Mesothelial cell of epicardium (in vitro differentiated cells): ENCODE data around the gene KCNJ13. TPM values are rescaled to one million over a fixed set of nuclear protein-coding genes. Genes with fewer than 3 reads are reported as not detected.
A peak's percentile ranks its signal among the peaks of the same experiment; 100 is the strongest.

Experiments
- DNase-seq, 2 experiments: peaks; one replicate each; pipeline ENCODE4 v3.0.0; 2021; ENCODE audit warnings: low spot score in 2 of 2; ENCODE audit not compliant: unreplicated experiment in 2 of 2
- H3K27ac Mint-ChIP-seq: 2 replicates; pipeline ENCODE4 v1.8.0; 2021; ENCODE audit warnings: mixed read lengths
- H3K27me3 Mint-ChIP-seq: 2 replicates; pipeline ENCODE4 v1.8.0; 2021; ENCODE audit warnings: low read depth, mixed read lengths
- H3K36me3 Mint-ChIP-seq: 2 replicates; pipeline ENCODE4 v1.8.0; 2021; ENCODE audit warnings: mixed read lengths
- H3K4me1 Mint-ChIP-seq: 2 replicates; pipeline ENCODE4 v1.8.0; 2021; ENCODE audit warnings: mixed read lengths
- H3K4me3 Mint-ChIP-seq: 2 replicates; pipeline ENCODE4 v1.8.0; 2021; ENCODE audit warnings: mild to moderate bottlenecking, moderate library complexity, mixed read lengths
- H3K9me3 Mint-ChIP-seq: 2 replicates; pipeline ENCODE4 v1.8.0; 2021; ENCODE audit warnings: mixed read lengths
- total RNA-seq: library from RNA; stranded (reverse); gene quantifications from 3 replicates; pipeline ENCODE4 v1.2.1, GENCODE V29; 2021
- TF ChIP-seq, protein P1 (sequence below): fragments of 200-600 bp; sonication (generic); IDR thresholded peaks from one replicate; pipeline ENCODE4 v1.5.0; 2021; ENCODE audit warnings: antibody characterized with exemption; ENCODE audit not compliant: unreplicated experiment

Gene KCNJ13
- total RNA-seq, 1 donor from 2014 or later = 0.60 TPM

DNA sequence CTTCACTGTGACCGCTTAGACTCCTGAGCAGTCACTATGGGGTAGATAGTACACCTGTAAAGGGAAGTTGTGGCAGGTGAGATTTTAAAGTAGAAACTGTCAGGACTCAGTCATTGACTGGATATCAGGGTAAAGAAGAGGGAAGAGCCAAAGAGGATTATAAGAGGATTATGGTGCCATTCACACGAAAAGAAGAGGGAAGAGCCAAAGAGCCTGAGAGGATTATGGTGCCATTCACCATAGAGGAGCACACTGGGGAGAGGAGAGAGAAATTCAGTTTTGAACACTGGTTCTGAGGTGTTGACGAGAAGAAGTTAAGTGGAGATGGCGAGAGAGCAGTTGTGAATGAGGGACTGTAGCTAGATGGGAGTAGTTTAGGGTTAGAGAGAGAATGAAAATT lies 16.9 kb upstream of the KCNJ13 start:
- H3K4me1 Mint-ChIP-seq = peaks cover 16% of the 10 kb centered on the region
- H3K27ac Mint-ChIP-seq = no peak overlapping the region
- H3K9me3 Mint-ChIP-seq = no peaks in the 10 kb centered on the region
- DNase-seq = no peak
- TF ChIP-seq, protein P1, sequence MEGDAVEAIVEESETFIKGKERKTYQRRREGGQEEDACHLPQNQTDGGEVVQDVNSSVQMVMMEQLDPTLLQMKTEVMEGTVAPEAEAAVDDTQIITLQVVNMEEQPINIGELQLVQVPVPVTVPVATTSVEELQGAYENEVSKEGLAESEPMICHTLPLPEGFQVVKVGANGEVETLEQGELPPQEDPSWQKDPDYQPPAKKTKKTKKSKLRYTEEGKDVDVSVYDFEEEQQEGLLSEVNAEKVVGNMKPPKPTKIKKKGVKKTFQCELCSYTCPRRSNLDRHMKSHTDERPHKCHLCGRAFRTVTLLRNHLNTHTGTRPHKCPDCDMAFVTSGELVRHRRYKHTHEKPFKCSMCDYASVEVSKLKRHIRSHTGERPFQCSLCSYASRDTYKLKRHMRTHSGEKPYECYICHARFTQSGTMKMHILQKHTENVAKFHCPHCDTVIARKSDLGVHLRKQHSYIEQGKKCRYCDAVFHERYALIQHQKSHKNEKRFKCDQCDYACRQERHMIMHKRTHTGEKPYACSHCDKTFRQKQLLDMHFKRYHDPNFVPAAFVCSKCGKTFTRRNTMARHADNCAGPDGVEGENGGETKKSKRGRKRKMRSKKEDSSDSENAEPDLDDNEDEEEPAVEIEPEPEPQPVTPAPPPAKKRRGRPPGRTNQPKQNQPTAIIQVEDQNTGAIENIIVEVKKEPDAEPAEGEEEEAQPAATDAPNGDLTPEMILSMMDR = no peak
- H3K27me3 Mint-ChIP-seq = no peaks in the 10 kb centered on the region
- no peak overlapping the region for H3K4me3 Mint-ChIP-seq
- H3K36me3 Mint-ChIP-seq = peaks cover 40% of the 10 kb centered on the region

DNA sequence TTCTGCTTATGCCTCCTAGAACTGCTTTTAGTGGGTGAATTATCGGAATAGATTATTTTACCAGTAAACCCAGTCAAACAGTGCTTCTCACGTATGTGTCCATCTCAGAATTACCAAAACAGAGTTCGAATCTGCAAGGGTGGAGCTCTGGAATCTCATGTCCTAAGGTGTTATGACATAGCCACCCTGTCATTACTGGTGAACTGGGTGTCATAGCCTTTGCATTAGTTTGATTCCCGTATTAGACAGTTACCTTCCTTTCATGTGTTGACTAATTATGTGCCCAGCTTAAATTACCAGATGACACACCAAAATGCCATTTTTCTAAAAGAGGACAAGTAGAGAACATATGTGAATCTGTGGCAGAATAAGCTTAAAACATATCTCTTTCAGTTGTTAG lies 15.2 kb upstream of the KCNJ13 start:
- no peak overlapping the region for H3K27ac Mint-ChIP-seq

DNA sequence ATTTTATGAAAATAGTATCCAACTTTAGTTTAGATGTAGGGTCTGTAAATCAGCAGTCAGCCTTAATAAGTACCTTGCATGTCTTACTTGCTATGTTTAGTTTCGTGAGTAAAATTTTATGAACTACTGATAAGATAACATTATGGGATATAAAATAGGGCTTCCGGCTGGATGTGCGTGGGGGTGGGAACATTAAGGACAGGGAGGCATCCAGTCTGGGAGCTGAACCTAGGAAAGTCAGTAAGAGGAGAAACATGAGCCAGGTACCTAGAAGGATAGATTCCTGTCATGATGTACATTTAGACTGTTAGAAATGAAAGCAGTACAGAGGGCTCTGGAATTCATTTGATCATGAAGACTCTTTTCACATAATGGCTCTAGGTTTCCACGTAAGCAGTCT lies 12.7 kb upstream of the KCNJ13 start:
- Mint-ChIP-seq H3K4me1 (peaks cover 26% of the 10 kb centered on the region), H3K9me3 (no peaks in the 10 kb centered on the region), H3K36me3 (peaks cover 25% of the 10 kb centered on the region), H3K27me3 (no peaks in the 10 kb centered on the region), H3K27ac (peak overlapping the region; percentile 90), H3K4me3 (no peak overlapping the region)
- TF ChIP-seq, protein P1 = no peak
- no peak for DNase-seq

More for the DNA sequence above, 15.2 kb upstream of the KCNJ13 start:
- no peaks in the 10 kb centered on the region for H3K27me3 Mint-ChIP-seq
- peaks cover 26% of the 10 kb centered on the region for H3K4me1 Mint-ChIP-seq
- no peak for DNase-seq
- peaks cover 32% of the 10 kb centered on the region for H3K36me3 Mint-ChIP-seq
- no peak overlapping the region for H3K4me3 Mint-ChIP-seq
- TF ChIP-seq, protein P1 = no peak
- no peaks in the 10 kb centered on the region for H3K9me3 Mint-ChIP-seq

DNA sequence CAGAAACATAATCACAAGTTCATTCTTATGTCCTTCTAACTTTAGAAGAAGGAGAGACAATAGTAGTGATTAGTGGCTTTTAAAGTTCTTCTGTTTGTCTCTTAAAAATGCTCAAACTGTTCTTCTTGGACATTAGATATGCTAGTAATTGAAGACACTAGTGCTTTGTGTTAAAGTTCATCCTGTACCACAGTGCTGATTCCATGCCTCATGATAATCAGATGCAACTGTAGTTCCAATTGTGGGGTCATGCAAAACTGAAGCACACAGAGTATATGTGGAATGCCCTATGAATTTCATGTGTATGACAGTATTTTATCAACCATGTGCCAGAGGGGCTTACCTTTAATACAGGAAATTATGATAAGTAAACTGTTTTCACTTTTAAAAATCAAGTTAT lies 11.4 kb upstream of the KCNJ13 start:
- no peak for DNase-seq
- peaks cover 29% of the 10 kb centered on the region for H3K36me3 Mint-ChIP-seq
- H3K4me3 Mint-ChIP-seq = no peak overlapping the region
- peaks cover 26% of the 10 kb centered on the region for H3K4me1 Mint-ChIP-seq
- H3K27ac Mint-ChIP-seq = no peak overlapping the region
- H3K9me3 Mint-ChIP-seq = no peaks in the 10 kb centered on the region
- H3K27me3 Mint-ChIP-seq = no peaks in the 10 kb centered on the region
- TF ChIP-seq, protein P1 = no peak

DNA sequence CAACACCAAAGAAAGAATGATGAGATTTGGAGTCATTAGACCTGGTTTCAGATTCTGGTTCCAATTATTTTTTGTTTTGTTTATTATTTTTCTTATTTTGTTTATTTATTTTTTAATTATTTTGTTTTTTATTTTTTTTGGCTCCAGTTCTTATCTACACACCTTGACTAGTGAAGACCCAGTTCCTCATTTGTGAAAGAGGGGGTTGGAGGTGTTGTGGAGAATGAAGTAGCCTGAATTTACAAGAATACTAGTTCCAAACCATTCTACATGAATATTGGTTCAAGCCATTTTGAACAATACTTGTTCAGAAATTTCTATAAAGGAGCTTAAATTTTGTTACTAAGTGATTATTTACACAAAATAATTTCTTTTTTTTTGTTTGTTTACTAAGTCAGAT lies 6.9 kb upstream of the KCNJ13 start:
- Mint-ChIP-seq H3K27ac (no peak overlapping the region), H3K27me3 (no peaks in the 10 kb centered on the region), H3K36me3 (peaks cover 19% of the 10 kb centered on the region), H3K4me1 (peaks cover 24% of the 10 kb centered on the region), H3K4me3 (no peak overlapping the region), H3K9me3 (no peaks in the 10 kb centered on the region)
- no peak for DNase-seq
- TF ChIP-seq, protein P1 = no peak

DNA sequence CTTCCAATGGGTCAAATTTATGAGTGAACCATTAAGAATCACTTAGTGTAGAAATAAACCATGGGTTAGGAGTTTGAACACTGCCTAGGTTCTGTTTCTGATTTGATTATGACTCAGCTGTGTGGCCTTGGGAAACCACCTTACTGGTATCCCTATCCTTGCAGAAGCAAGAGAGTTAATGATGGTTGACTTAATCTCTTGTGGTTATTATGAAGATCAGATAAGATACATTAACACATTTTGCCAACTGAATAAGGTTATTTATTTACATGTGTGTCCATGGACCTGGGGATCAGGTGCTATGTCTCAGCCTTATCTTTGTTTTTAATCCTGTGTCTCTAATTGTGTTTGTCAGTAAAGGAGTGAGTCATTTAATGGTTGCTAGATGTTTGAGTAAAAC lies 5.4 kb upstream of the KCNJ13 start:
- Mint-ChIP-seq H3K27me3 (no peaks in the 10 kb centered on the region), H3K27ac (no peak overlapping the region), H3K9me3 (no peaks in the 10 kb centered on the region), H3K36me3 (peaks cover 16% of the 10 kb centered on the region), H3K4me3 (no peak overlapping the region), H3K4me1 (peaks cover 19% of the 10 kb centered on the region)
- TF ChIP-seq, protein P1 = no peak
- no peak for DNase-seq
